ENCODE results near the gene ARHGEF40. TPM values are rescaled to one million over a fixed set of nuclear protein-coding genes. Genes with fewer than 3 reads are reported as not detected.

ARHGEF40 gene
- total and polyA plus RNA-seq, 7 donors: 12.5 to 48.5 (median 17.5) TPM

DNA sequence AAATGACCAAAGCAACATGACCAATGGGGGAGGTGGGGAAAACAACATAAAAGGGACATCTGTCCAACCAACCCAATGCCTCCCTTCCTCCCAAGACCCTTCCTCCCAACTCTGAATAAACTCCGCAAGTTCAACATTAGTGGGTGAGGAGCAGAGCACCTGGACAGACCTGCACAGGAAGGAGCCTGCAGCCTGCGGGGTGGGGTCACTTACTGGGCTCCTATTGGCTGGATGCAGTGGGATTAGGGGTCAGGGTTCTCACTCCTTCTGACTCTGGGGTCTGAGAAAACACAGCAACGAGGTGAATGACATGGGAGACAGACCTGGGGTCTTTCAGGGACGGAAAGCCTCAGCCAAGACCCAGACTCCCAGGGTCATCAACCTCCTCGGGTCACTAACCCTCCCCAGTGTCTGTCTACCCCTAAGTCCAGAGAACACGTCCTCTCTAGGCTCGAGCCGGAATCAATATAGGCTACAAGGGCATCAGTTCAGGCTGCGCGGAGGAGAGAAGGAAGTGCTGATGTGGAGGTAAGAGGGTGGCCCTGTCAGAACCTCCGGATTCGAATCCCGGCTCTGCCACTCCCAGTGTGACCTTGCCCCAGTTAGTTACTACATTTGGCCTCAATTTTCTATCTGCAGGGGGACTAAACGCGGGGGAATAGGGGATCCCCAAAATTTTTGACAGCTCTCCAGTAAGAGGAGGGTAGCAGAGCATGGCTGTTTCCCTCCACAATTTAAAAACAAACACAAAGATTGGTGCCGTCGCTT is 46.1 kb upstream of the ARHGEF40 start:
- Histone ChIP-seq H3K27me3 (no peaks in the 10 kb centered on the region), H3K9me3 (no peaks in the 10 kb centered on the region), H3K27ac (peak overlapping the region; percentile 93 to 95 (median 93)), H3K4me3 (peak overlapping the region; percentile 84 to 96 (median 88)), H3K4me1 (peaks cover 0 to 43% (median 35%) of the 10 kb centered on the region in 4 donors), H3K36me3 (peaks cover 14 to 38% (median 22%) of the 10 kb centered on the region in 4 donors)
- no peak for TF ChIP-seq EP300 (IDR thresholded peaks at IDR 0.05)
- TF ChIP-seq POLR2AphosphoS5 (IDR thresholded peaks at IDR 0.05): no peak
- no peak for TF ChIP-seq POLR2A (IDR thresholded peaks at IDR 0.05)
- TF ChIP-seq CTCF (IDR thresholded peaks at IDR 0.05): no peak
- WGBS, 2 donors: 6 to 22% methylated on average over 17 of the region's 17 CpGs
- DNase-seq: no peak
- intact Hi-C loops (cut with DNase I): loop anchor here (2.0 kb wide), 2 partner anchors 15 to 47 kb away; partner anchors contain the start of gene ARHGEF40

GRCh38 chr14:21024585-21025370 is 45.3 kb upstream of the ARHGEF40 start, which contains the start of gene NDRG2:
Gene NDRG2 (minus strand): TSS chr14:21025061. CDS start chr14:21023315, 1,746 bp downstream.
- intact Hi-C loops (cut with DNase I): loop anchor here (2.0 kb wide), 2 partner anchors 14 to 46 kb away; partner anchors contain the start of gene ARHGEF40
- Histone ChIP-seq H3K27me3 (no peaks in the 10 kb centered on the region), H3K4me3 (peak within 1 kb of the TSS; percentile 84 to 96 (median 88)), H3K27ac (peak within 1 kb of the TSS; percentile 93 to 95 (median 93)), H3K36me3 (peaks cover 12 to 30% (median 16%) of the 10 kb centered on the region in 4 donors), H3K9me3 (no peaks in the 10 kb centered on the region), H3K4me1 (peaks cover 0 to 43% (median 35%) of the 10 kb centered on the region in 4 donors)
- DNase-seq: peak; percentile 94
- peak in 1 of 2 donors; percentile 35 for TF ChIP-seq POLR2A (IDR thresholded peaks at IDR 0.05)
- TF ChIP-seq EP300 (IDR thresholded peaks at IDR 0.05): no peak
- TF ChIP-seq CTCF (IDR thresholded peaks at IDR 0.05): no peak
- TF ChIP-seq POLR2AphosphoS5 (IDR thresholded peaks at IDR 0.05): peak in 3 of 4 donors; percentile 65 to 79 (median 79)
- 1% methylated on average over 72 of the region's 72 CpGs for WGBS, 2 donors

- TF ChIP-seq CTCF (IDR thresholded peaks at IDR 0.05): peak in 1 of 4 experiments; percentile 17
- TF ChIP-seq POLR2A (IDR thresholded peaks at IDR 0.05): peak in 1 of 2 donors; percentile 16
- TF ChIP-seq POLR2AphosphoS5 (IDR thresholded peaks at IDR 0.05): peak in 3 of 4 donors; percentile 19 to 48 (median 38)
- TF ChIP-seq EP300 (IDR thresholded peaks at IDR 0.05): peak in 2 of 4 donors; percentile 12 to 33
- H3K36me3 ChIP-seq: peaks cover 4 to 22% (median 13%) of the 10 kb centered on the region in 4 donors
- no peaks in the 10 kb centered on the region for H3K9me3 ChIP-seq
- DNase-seq: peak; percentile 96
- WGBS, 2 donors: 14 to 19% methylated on average over 58 of the region's 58 CpGs
- intact Hi-C loops (cut with DNase I): loop anchor here (2.0 kb wide), 2 partner anchors 13 to 45 kb away; partner anchors contain the start of gene ARHGEF40
- no peaks in the 10 kb centered on the region for H3K27me3 ChIP-seq
- H3K27ac ChIP-seq: peak overlapping the region; percentile 93 to 95 (median 93)
- peak overlapping the region; percentile 84 to 96 (median 88) for H3K4me3 ChIP-seq
- peaks cover 0 to 43% (median 35%) of the 10 kb centered on the region in 4 donors for H3K4me1 ChIP-seq
These were observed 44.5 kb upstream of the ARHGEF40 start for GRCh38 chr14:21025371-21026273.
